Limb (tissue), 2 donors: ENCODE measurements around the gene MED7.

Experiments used
- DNase-seq, 2 donors: peaks; one replicate each; pipeline ENCODE4 v3.0.0-alpha.2; 2016; ENCODE audit errors: extremely low spot score in 2 of 2

The MED7 gene

GRCh38 chr5:157164521-157164920 is 21.9 kb upstream of the MED7 start:
- no peak for DNase-seq

- DNase-seq = no peak
These were observed 20.4 kb upstream of the MED7 start for GRCh38 chr5:157162919-157163510.

- no peak for DNase-seq
These were observed 19.3 kb upstream of the MED7 start for GRCh38 chr5:157161996-157162395.

GRCh38 chr5:157160001-157160400 is 17.3 kb upstream of the MED7 start:
- DNase-seq = no peak

GRCh38 chr5:157159209-157159751 is 16.6 kb upstream of the MED7 start:
- DNase-seq = no peak

- no peak for DNase-seq
These were observed 14.7 kb upstream of the MED7 start for GRCh38 chr5:157157293-157157891.

GRCh38 chr5:157155297-157155696 is 12.6 kb upstream of the MED7 start:
- no peak for DNase-seq

- DNase-seq = no peak
These were observed 8.3 kb upstream of the MED7 start for GRCh38 chr5:157150995-157151394.

- DNase-seq = peak; percentile 77 to 78
These were observed 6.3 kb upstream of the MED7 start for GRCh38 chr5:157148734-157149615.

- DNase-seq = peak; percentile 41 to 74
These were observed 684 bp upstream of the MED7 start for GRCh38 chr5:157143127-157143971.

- no peak for DNase-seq
These were observed 5.0 kb downstream of the MED7 start for GRCh38 chr5:157137691-157138090.

- DNase-seq = no peak
These were observed 10.4 kb downstream of the MED7 start for GRCh38 chr5:157132281-157132612.

- no peak for DNase-seq
These were observed 11.7 kb downstream of the MED7 start for GRCh38 chr5:157130925-157131324.

GRCh38 chr5:157121709-157122108 is 21.0 kb downstream of the MED7 start:
- no peak for DNase-seq

GRCh38 chr5:157120102-157120501 is 22.6 kb downstream of the MED7 start:
- no peak for DNase-seq

GRCh38 chr5:157116483-157116954 is 26.1 kb downstream of the MED7 start:
- no peak for DNase-seq

- no peak for DNase-seq
These were observed 27.2 kb downstream of the MED7 start for GRCh38 chr5:157115502-157115901.

- DNase-seq = no peak
These were observed 27.7 kb downstream of the MED7 start for GRCh38 chr5:157115012-157115411.

GRCh38 chr5:157113002-157113401 is 29.7 kb downstream of the MED7 start:
- DNase-seq = no peak

- no peak for DNase-seq
These were observed 32.9 kb downstream of the MED7 start for GRCh38 chr5:157109744-157110143.

GRCh38 chr5:157108976-157109375 is 33.7 kb downstream of the MED7 start, which contains the start of gene HAVCR2:
HAVCR2 (minus strand) TSS chr5:157109044; CDS start chr5:157108983, 61 bp downstream.
- no peak for DNase-seq
